Stimulated activated naive B cell treated with anti-CD40 and anti-IgM and Interleukin-4, amounts not matched to agents 10 μg/mL and 1 μg/mL and 100 μg/mL, for 72 hours (primary cell): ENCODE results near the gene SORCS2.

Source experiments
- ATAC-seq, 2 donors: fragments of 150-1000 bp; cut with Tn5 transposase; replicated peaks; 2 replicates each; pipeline ENCODE4 v1.10.0; 2021; ENCODE audit warnings: moderate library complexity in 1 of 2
- DNase-seq: peaks from one replicate; pipeline ENCODE4 v3.0.0; 2021
- H3K27ac Mint-ChIP-seq: one replicate; pipeline ENCODE4 v1.8.0; 2022; ENCODE audit warnings: mild to moderate bottlenecking, mixed read lengths
- H3K27me3 Mint-ChIP-seq, 2 donors: one replicate each; pipeline ENCODE4 v1.8.0; 2022; ENCODE audit warnings: mixed read lengths in 2 of 2
- H3K36me3 Mint-ChIP-seq, 2 donors: one replicate each; pipeline ENCODE4 v1.8.0; 2022; ENCODE audit warnings: mixed read lengths in 2 of 2, mild to moderate bottlenecking in 1 of 2
- H3K4me1 Mint-ChIP-seq, 2 donors: one replicate each; pipeline ENCODE4 v1.8.0; 2022; ENCODE audit warnings: mixed read lengths in 2 of 2, mild to moderate bottlenecking in 1 of 2
- H3K4me3 Mint-ChIP-seq, 2 donors: one replicate each; pipeline ENCODE4 v1.8.0; 2022; ENCODE audit warnings: mild to moderate bottlenecking in 2 of 2, mixed read lengths in 2 of 2, moderate library complexity in 1 of 2
- H3K9me3 Mint-ChIP-seq, 2 donors: one replicate each; pipeline ENCODE4 v1.8.0; 2022; ENCODE audit warnings: mixed read lengths in 2 of 2, mild to moderate bottlenecking in 1 of 2

SORCS2 gene

GRCh38 chr4:7582313-7583097, 390.2 kb downstream of the SORCS2 start:
- Mint-ChIP-seq H3K4me1 (no peaks in the 10 kb centered on the region), H3K27ac (no peak overlapping the region), H3K4me3 (no peak overlapping the region), H3K9me3 (peaks cover 15 to 20% of the 10 kb centered on the region in 2 donors), H3K36me3 (peaks cover 0 to 4% of the 10 kb centered on the region in 2 donors), H3K27me3 (no peaks in the 10 kb centered on the region)
- DNase-seq (no peak), ATAC-seq (no peak)

DNA sequence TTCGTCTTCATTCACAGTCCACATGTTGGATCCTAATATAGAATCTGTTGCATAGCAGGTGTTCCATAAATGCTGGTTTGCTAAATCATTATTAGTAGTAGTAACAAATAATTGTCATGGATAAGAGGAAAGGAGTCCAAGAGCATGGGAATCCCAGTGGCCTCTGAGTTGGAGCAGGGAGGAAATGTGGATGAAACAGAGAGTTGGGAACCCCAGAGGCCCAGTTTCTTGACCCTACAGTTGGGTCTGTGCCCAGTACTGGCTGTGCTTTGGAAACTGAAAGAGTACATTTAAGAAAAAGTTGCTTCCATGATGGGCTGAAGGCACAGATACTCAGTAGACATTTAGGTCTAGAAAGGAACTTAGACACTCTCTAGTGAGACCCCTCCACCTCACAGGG, 391.8 kb downstream of the SORCS2 start:
- Mint-ChIP-seq H3K4me3 (no peak overlapping the region), H3K4me1 (no peaks in the 10 kb centered on the region), H3K9me3 (peaks cover 10 to 19% of the 10 kb centered on the region in 2 donors), H3K27me3 (no peaks in the 10 kb centered on the region), H3K27ac (no peak overlapping the region), H3K36me3 (no peaks in the 10 kb centered on the region)
- DNase-seq = no peak
- ATAC-seq = no peak

DNA sequence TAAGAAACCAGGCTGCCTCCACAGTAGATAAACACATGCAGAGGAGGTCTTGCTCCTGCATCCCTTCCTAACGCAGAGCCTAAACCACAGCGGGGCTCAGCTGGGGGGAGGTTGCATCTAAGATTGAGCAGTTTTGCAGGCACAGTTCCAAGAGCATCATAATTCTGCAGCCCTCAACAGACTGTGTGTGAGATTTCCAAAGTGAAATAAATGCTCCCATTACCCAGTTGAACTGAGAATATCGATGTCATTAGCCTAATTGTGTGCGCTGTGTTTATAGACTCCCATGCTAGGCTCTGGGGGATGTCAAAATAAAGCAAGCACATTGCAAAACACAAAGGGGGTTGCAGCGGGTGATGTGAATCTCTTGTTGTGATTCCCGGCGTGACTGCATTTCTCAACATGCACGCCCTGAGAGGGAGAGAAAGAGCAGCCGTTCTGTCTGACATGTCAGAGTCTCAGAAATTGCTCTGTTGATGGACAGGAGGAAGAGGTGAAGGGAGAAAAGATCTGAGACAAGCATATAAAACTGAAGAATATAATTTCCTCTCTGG, 392.3 kb downstream of the SORCS2 start:
- Mint-ChIP-seq H3K4me1 (no peaks in the 10 kb centered on the region), H3K27me3 (peaks cover 0 to 2% of the 10 kb centered on the region in 2 donors), H3K36me3 (no peaks in the 10 kb centered on the region), H3K4me3 (no peak overlapping the region), H3K9me3 (peaks cover 6 to 16% of the 10 kb centered on the region in 2 donors), H3K27ac (no peak overlapping the region)
- ATAC-seq (no peak), DNase-seq (no peak)

DNA sequence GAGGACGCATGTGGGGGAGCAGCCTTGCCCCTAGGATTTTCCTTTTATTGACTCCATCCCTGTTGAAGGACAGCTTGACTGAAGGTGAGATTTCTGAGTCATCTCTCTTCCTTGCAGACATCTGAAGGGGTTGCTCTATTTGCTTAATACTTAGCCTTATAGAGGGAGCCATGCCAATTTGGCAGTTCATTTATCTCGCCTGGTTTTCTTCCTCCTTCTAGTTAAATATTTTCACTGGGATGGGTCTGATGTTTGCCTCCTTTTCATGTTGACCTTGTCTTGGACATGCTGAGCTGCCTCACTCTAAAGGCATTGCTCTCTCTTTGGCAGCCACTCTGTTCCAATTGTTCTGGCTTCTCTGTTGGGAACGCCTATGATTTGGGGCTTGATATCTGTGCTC, 393.4 kb downstream of the SORCS2 start:
- Mint-ChIP-seq H3K36me3 (no peaks in the 10 kb centered on the region), H3K9me3 (peaks cover 4 to 16% of the 10 kb centered on the region in 2 donors), H3K27me3 (peaks cover 0 to 4% of the 10 kb centered on the region in 2 donors), H3K27ac (no peak overlapping the region), H3K4me3 (no peak overlapping the region), H3K4me1 (no peaks in the 10 kb centered on the region)
- no peak for ATAC-seq
- DNase-seq = no peak

DNA sequence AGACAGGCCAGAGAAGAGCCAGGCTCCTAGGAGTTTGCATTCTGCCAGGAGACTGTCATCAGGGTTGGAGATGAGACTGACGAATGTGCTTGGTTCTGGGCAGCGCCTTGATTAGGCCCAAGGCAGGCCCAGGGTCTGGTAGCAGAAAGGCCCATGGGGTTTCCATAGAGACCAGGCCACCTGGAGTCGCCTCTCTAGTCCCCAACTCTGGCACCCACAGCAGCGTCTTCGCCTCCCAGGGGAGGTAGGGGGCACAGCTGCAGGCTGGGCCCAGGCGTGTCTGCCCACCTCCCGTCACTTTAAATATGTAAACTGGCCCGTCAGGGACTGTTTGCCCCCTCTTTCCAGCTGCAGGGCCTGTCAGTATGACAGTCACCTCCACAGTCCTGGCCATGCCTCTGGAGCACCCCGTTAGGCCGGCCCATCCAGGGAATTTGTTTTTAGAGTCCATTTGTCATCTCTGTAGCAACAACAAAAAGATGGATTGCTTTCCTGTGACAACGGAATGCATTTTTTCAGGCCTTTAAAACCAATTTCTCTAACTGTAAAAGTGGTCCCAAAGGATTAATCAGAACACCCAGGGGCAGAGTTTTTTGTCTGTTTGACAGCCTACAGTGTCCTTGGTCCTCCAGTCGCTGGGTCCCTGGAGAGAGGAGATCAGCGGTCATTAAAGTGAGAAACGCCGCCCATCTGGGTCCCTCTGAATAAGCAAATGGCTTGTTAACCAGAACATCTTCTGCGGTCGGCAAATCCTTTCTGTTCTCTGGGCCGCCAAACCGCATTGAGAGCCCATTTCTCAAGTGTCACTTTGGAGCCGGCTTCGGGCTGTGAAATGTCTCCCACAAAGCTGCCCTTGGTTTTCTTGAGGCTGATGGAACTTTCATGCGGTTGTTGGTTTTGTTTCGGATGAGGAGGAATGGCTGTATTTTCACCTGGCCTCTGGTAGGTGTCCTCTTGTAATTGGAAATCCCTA, 395.4 kb downstream of the SORCS2 start:
- H3K4me3 Mint-ChIP-seq = no peak overlapping the region
- no peak for ATAC-seq
- H3K36me3 Mint-ChIP-seq = no peaks in the 10 kb centered on the region
- peaks cover 0 to 4% of the 10 kb centered on the region in 2 donors for H3K27me3 Mint-ChIP-seq
- H3K27ac Mint-ChIP-seq = no peak overlapping the region
- H3K4me1 Mint-ChIP-seq = no peaks in the 10 kb centered on the region
- H3K9me3 Mint-ChIP-seq = peaks cover 4 to 14% of the 10 kb centered on the region in 2 donors
- DNase-seq = no peak

- peaks cover 0 to 4% of the 10 kb centered on the region in 2 donors for H3K27me3 Mint-ChIP-seq
- H3K4me1 Mint-ChIP-seq = no peaks in the 10 kb centered on the region
- ATAC-seq (no peak), DNase-seq (no peak)
- no peaks in the 10 kb centered on the region for H3K36me3 Mint-ChIP-seq
- H3K4me3 Mint-ChIP-seq = no peak overlapping the region
- no peak overlapping the region for H3K27ac Mint-ChIP-seq
- peaks cover 4 to 10% of the 10 kb centered on the region in 2 donors for H3K9me3 Mint-ChIP-seq
Measured at GRCh38 chr4:7590189-7590588, 397.9 kb downstream of the SORCS2 start.

GRCh38 chr4:7590899-7591298, 398.6 kb downstream of the SORCS2 start:
- no peak overlapping the region for H3K4me3 Mint-ChIP-seq
- peaks cover 4 to 10% of the 10 kb centered on the region in 2 donors for H3K9me3 Mint-ChIP-seq
- peaks cover 0 to 8% of the 10 kb centered on the region in 2 donors for H3K27me3 Mint-ChIP-seq
- no peak for DNase-seq
- no peaks in the 10 kb centered on the region for H3K36me3 Mint-ChIP-seq
- ATAC-seq = no peak
- H3K27ac Mint-ChIP-seq = no peak overlapping the region
- H3K4me1 Mint-ChIP-seq = no peaks in the 10 kb centered on the region

DNA sequence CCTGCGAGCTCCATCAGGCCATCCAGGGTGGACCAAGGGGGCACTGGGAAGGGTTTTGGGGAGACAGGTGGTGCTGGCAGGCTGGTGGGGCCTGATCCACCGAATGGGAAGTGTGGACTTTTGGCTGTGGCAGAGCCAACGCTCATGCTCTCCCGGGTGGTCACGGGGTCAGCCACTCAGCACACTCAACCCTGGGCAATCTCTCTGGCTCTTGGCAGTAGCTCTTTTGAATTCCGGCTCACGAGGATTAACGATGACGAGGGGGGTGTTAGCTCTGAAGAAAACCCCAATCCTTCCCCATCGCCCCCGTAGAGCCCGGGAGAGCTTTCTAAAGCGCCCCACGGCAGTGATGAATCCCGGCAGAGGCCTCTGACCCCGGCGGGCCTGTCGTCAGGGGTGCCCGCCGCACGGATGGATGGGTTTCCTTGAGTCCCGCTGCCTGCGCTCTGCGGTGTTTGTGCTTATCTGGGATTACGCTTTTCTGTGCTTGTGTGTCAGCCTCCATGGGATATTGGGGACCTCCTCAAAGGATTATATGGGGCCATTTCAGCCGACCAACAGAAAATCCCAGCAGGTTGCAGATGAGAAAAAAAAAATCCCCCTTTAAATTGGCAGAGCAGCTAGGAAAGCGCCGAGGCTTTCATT, 399.2 kb downstream of the SORCS2 start:
- H3K27ac Mint-ChIP-seq = no peak overlapping the region
- H3K36me3 Mint-ChIP-seq = no peaks in the 10 kb centered on the region
- peaks cover 0 to 8% of the 10 kb centered on the region in 2 donors for H3K27me3 Mint-ChIP-seq
- H3K9me3 Mint-ChIP-seq = peaks cover 4 to 7% of the 10 kb centered on the region in 2 donors
- ATAC-seq = no peak
- H3K4me1 Mint-ChIP-seq = no peaks in the 10 kb centered on the region
- H3K4me3 Mint-ChIP-seq = no peak overlapping the region
- DNase-seq = no peak

- peaks cover 0 to 5% of the 10 kb centered on the region in 2 donors for H3K9me3 Mint-ChIP-seq
- no peak for ATAC-seq
- no peak overlapping the region for H3K4me3 Mint-ChIP-seq
- no peak for DNase-seq
- H3K27me3 Mint-ChIP-seq = peaks cover 0 to 8% of the 10 kb centered on the region in 2 donors
- H3K27ac Mint-ChIP-seq = no peak overlapping the region
- no peaks in the 10 kb centered on the region for H3K4me1 Mint-ChIP-seq
- no peaks in the 10 kb centered on the region for H3K36me3 Mint-ChIP-seq
Measured at GRCh38 chr4:7593646-7594412, 401.5 kb downstream of the SORCS2 start.

- Mint-ChIP-seq H3K27me3 (peaks cover 0 to 4% of the 10 kb centered on the region in 2 donors), H3K4me1 (no peaks in the 10 kb centered on the region), H3K27ac (no peak overlapping the region), H3K4me3 (no peak overlapping the region), H3K36me3 (no peaks in the 10 kb centered on the region), H3K9me3 (no peaks in the 10 kb centered on the region)
- DNase-seq (no peak), ATAC-seq (no peak)
Measured at GRCh38 chr4:7595934-7596461, 403.7 kb downstream of the SORCS2 start.

DNA sequence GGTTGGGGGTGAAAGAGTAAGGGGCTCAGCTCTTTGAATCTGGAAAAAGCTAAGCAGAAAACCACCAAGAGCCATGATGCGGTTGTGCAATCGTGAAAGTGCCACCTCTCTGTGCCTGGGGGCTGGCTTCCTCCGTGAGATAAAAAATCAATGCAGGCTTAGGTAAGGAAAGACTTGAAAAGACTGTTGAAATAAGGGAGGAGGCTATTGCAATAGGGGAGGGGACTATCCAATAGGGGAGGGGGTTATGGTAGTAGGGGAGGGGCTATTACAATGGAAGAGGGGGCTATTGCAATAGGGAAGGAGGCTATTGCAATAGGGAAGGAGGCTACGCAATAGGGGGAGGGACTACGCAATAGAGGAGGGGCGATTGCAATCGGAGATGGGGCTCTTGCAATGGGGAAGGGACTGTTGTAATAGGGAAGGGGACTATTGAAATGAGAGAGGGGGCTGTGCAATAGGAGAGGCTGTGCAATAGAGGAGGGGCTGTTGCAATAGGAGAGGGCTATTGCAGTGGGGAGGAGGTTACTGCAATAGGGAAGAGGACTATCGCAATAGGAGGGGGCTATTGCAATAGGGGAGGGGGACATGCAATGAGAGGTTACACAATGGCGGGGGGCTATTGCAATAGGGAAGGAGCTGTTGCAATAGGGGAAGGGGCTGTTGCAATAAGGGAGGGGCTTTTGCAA, 404.7 kb downstream of the SORCS2 start:
- Mint-ChIP-seq H3K4me1 (no peaks in the 10 kb centered on the region), H3K27me3 (peaks cover 0 to 4% of the 10 kb centered on the region in 2 donors), H3K9me3 (peaks cover 0 to 1% of the 10 kb centered on the region in 2 donors), H3K27ac (no peak overlapping the region), H3K36me3 (no peaks in the 10 kb centered on the region), H3K4me3 (no peak overlapping the region)
- no peak for ATAC-seq
- no peak for DNase-seq

GRCh38 chr4:7598939-7599790, 406.8 kb downstream of the SORCS2 start:
- Mint-ChIP-seq H3K27me3 (peaks cover 0 to 4% of the 10 kb centered on the region in 2 donors), H3K4me3 (no peak overlapping the region), H3K27ac (no peak overlapping the region), H3K36me3 (no peaks in the 10 kb centered on the region), H3K4me1 (no peaks in the 10 kb centered on the region), H3K9me3 (peaks cover 12 to 14% of the 10 kb centered on the region in 2 donors)
- ATAC-seq = no peak
- no peak for DNase-seq
